PC-9 (cell line): Measurements from ENCODE around the gene PCK2. TPM values are rescaled to one million over a fixed set of nuclear protein-coding genes. Genes with fewer than 3 reads are reported as not detected.

Experiments used
- BruUV-seq: library from RNA; stranded (reverse); fragments of 400-500 nt; replicated peaks from 2 replicates; lab custom pipeline; 2021; lab: Mats Ljungman, UMichigan
- CTCF ChIA-PET: fragments of 300-600 bp; sonication (Branson Sonifier 250); formaldehyde crosslinking; loops from one replicate; lab custom pipeline; 2022; ENCODE audit warnings: antibody characterized with exemption; lab: Charles Lee
- POLR2A ChIA-PET: fragments of 300-600 bp; sonication (Branson Sonifier 250); formaldehyde crosslinking; loops from one replicate; lab custom pipeline; 2022; ENCODE audit warnings: antibody characterized with exemption; ENCODE audit not compliant: unreplicated experiment; lab: Charles Lee
- DNase-seq, 2 experiments: peaks; one replicate each; pipeline versions ENCODE4 v3.0.0 to v3.0.0-alpha.2; 2015 to 2022; ENCODE audit warnings: mixed read lengths in 1 of 2
- H2AFZ ChIP-seq: fragments of 200-600 bp; sonication (generic); 2 replicates; pipeline ENCODE4 v1.8.1; 2017; ENCODE audit warnings: antibody characterized with exemption
- H3F3A ChIP-seq: fragments of 200-600 bp; sonication (generic); 2 replicates; pipeline ENCODE4 v1.8.1; 2017; ENCODE audit warnings: antibody characterized with exemption, mild to moderate bottlenecking, low read depth; ENCODE audit not compliant: insufficient read depth
- H3K27ac ChIP-seq: fragments of 200-600 bp; sonication (generic); 2 replicates; pipeline ENCODE4 v1.6.1; 2016; ENCODE audit warnings: mixed run types
- H3K27me3 ChIP-seq: fragments of 200-600 bp; sonication (generic); 2 replicates; pipeline ENCODE4 v1.6.1; 2016; ENCODE audit warnings: low read depth, mixed run types; ENCODE audit not compliant: insufficient read depth
- H3K36me3 ChIP-seq: fragments of 200-600 bp; sonication (generic); 2 replicates; pipeline ENCODE4 v1.6.1; 2016; ENCODE audit warnings: low read depth, mixed run types
- H3K4me1 ChIP-seq: fragments of 200-600 bp; sonication (generic); replicated peaks from 2 replicates; pipeline ENCODE4 v1.6.1; 2016; ENCODE audit warnings: mixed run types; ENCODE audit not compliant: insufficient read depth
- H3K4me2 ChIP-seq: fragments of 200-600 bp; sonication (generic); 2 replicates; pipeline ENCODE4 v1.6.1; 2017; ENCODE audit warnings: mixed run types
- H3K4me3 ChIP-seq: fragments of 200-600 bp; sonication (generic); 2 replicates; pipeline ENCODE4 v1.6.1; 2016; ENCODE audit warnings: mixed run types
- H3K79me2 ChIP-seq: fragments of 200-600 bp; sonication (generic); 2 replicates; pipeline ENCODE4 v1.6.1; 2017; ENCODE audit warnings: low read depth, mixed run types
- H3K9me2 ChIP-seq: fragments of 200-600 bp; sonication (generic); 2 replicates; pipeline ENCODE4 v1.8.1; 2017; ENCODE audit warnings: mild to moderate bottlenecking; ENCODE audit not compliant: insufficient read depth
- H3K9me3 ChIP-seq: fragments of 200-600 bp; sonication (generic); 2 replicates; pipeline ENCODE4 v1.8.1; 2016; ENCODE audit warnings: low read depth; ENCODE audit not compliant: insufficient read depth
- H4K20me1 ChIP-seq: fragments of 200-600 bp; sonication (generic); 2 replicates; pipeline ENCODE4 v1.8.1; 2017; ENCODE audit not compliant: insufficient read depth
- CTCF ChIP-seq: fragments of 200-600 bp; sonication (generic); conservative IDR thresholded peaks from 2 replicates; pipeline ENCODE4 v1.6.1; 2017; ENCODE audit warnings: mixed run types, antibody characterized with exemption, mild to moderate bottlenecking, moderate library complexity
- EZH2 ChIP-seq: fragments of 200-600 bp; sonication (generic); IDR thresholded peaks from 2 replicates; pipeline ENCODE4 v1.8.0; 2017; ENCODE audit warnings: antibody characterized with exemption, low read depth
- intact Hi-C: fragments of 100-400 bp; cut with micrococcal nuclease; formaldehyde crosslinking; loops from one replicate; pipeline ENCODE4 v1.10.0; 2022; ENCODE audit not compliant: unreplicated experiment
- total RNA-seq: library from RNA; stranded (reverse); gene quantifications from 2 replicates; pipeline ENCODE4 v1.2.3, GENCODE V29; 2021

The PCK2 gene
- total RNA-seq, 1 experiment from 2014 or later: 77.4 TPM

DNA sequence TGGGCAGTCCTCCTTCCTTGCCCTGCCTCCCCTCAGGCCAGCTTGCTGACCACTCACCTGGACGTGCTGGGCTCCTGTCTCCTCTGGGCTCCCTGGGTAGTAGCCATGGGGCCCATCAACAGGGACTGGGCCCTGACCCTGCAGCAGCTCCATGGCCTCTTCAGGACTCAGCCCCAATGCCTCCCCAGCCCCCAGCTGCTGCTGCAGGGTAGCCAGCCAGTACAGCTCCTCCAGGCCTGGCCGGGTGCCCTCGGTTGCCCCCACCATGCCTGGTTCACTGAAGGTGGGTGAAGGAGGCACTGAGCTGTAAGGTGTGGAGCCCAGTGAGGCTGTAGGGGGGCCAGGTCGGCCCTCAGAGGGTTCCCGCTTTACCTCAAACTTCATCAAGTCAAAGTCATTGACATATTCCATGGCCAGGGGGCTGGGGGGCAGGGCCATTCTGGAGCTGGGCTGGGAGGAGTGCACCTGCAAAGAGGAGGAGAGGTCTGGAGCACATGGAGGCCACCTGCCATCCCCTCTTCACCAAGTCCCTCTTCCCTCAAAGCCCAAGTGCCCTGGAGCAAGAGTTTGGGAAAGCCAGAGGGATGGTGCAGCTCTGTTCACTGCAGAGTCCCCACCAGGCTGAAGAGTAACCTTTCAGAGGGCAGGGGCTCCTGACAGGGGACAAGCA is 11.6 kb upstream of the PCK2 start:
- Histone ChIP-seq H3K36me3 (no peaks in the 10 kb centered on the region), H3K4me3 (no peak overlapping the region), H3K27me3 (no peaks in the 10 kb centered on the region), H3F3A (no peaks in the 10 kb centered on the region), H3K27ac (no peak overlapping the region), H3K4me2 (no peak overlapping the region), H3K4me1 (peaks cover 10% of the 10 kb centered on the region; the same call in 1 of the 2 replicates), H3K79me2 (no peaks in the 10 kb centered on the region), H4K20me1 (no peaks in the 10 kb centered on the region), H3K9me2 (no peaks in the 10 kb centered on the region), H2AFZ (no peak overlapping the region), H3K9me3 (no peaks in the 10 kb centered on the region)
- ChIA-PET CTCF (no interaction called here), POLR2A (no interaction called here)
- TF ChIP-seq CTCF: no peak
- no TSS peak for BruUV-seq
- intact Hi-C loops: no loop called here
- DNase-seq: no peak

GRCh38 chr14:24083462-24083861 is 10.6 kb upstream of the PCK2 start:
- CTCF ChIA-PET: no interaction called here
- intact Hi-C loops: no loop called here
- Histone ChIP-seq H3K36me3 (no peaks in the 10 kb centered on the region), H3K27me3 (no peaks in the 10 kb centered on the region), H3K9me3 (no peaks in the 10 kb centered on the region), H3K9me2 (no peaks in the 10 kb centered on the region), H3K4me3 (no peak overlapping the region), H3K4me1 (peaks cover 10% of the 10 kb centered on the region; the same call in 1 of the 2 replicates), H2AFZ (no peak overlapping the region), H4K20me1 (no peaks in the 10 kb centered on the region), H3K4me2 (no peak overlapping the region), H3F3A (no peaks in the 10 kb centered on the region), H3K27ac (no peak overlapping the region), H3K79me2 (no peaks in the 10 kb centered on the region)
- no TSS peak for BruUV-seq
- POLR2A ChIA-PET: no interaction called here
- no peak for DNase-seq
- TF ChIP-seq CTCF: no peak
- TF ChIP-seq EZH2: no peak

DNA sequence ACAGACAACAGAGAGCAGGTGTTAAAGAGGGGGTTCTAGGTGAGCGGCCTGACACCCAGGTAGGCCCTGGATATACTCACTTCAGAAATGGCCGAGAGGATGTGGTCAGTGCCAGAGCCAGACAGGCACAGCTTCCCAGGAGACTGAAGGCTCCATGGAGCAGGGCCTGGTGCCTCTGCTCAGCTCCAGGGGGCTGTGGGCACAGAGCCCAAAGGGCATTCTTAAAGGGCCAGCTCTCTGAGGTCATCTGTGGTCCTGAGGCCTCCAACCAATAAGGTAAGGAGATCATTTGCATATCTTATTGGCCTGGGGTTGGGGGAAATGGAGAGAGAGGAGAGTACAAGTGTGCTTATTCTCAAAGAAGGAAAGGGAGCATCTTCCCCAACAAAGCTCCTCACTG is 9.7 kb upstream of the PCK2 start:
- H3K4me2 ChIP-seq: no peak overlapping the region
- no peaks in the 10 kb centered on the region for H3K36me3 ChIP-seq
- no peak overlapping the region for H3K27ac ChIP-seq
- H2AFZ ChIP-seq: no peak overlapping the region
- POLR2A ChIA-PET: interaction anchor here (0.5 kb wide), 1 partner anchor 9 kb away, joined by 11 read pairs; no protein-coding TSS in a partner anchor
- peaks cover 10% of the 10 kb centered on the region; the same call in 1 of the 2 replicates for H3K4me1 ChIP-seq
- no peak for DNase-seq
- CTCF ChIA-PET: no interaction called here
- TF ChIP-seq CTCF: no peak
- no TSS peak for BruUV-seq
- H3F3A ChIP-seq: no peaks in the 10 kb centered on the region
- H3K9me2 ChIP-seq: no peaks in the 10 kb centered on the region
- no peaks in the 10 kb centered on the region for H4K20me1 ChIP-seq
- H3K4me3 ChIP-seq: no peak overlapping the region
- no peaks in the 10 kb centered on the region for H3K27me3 ChIP-seq
- H3K9me3 ChIP-seq: no peaks in the 10 kb centered on the region
- intact Hi-C loops: no loop called here
- H3K79me2 ChIP-seq: no peaks in the 10 kb centered on the region
